Activated naive CD4-positive, alpha-beta T cell (primary cell): ENCODE measurements around the gene SHISAL1.
"Not testable (repeated sequence)": the region's sequence is repeated elsewhere in the genome, so short reads cannot be mapped to it uniquely, and the experiment has no call there.

Experiments used
- DNase-seq, 4 experiments: peaks; one replicate each; lab custom pipeline; 2025; lab: John Stamatoyannopoulos, UW

SHISAL1 gene

GRCh38 chr22:44302363-44302762, 10.4 kb downstream of the SHISAL1 start:
- DNase-seq = not testable (repeated sequence)

GRCh38 chr22:44301039-44301438, 11.7 kb downstream of the SHISAL1 start:
- no peak for DNase-seq

- DNase-seq = no peak
These were observed 13.6 kb downstream of the SHISAL1 start for GRCh38 chr22:44299124-44299523.

GRCh38 chr22:44298406-44299091, 14.2 kb downstream of the SHISAL1 start:
- no peak for DNase-seq

GRCh38 chr22:44297470-44298061, 15.2 kb downstream of the SHISAL1 start:
- DNase-seq = no peak

GRCh38 chr22:44295406-44295805, 17.3 kb downstream of the SHISAL1 start:
- DNase-seq = no peak

GRCh38 chr22:44293876-44294275, 18.9 kb downstream of the SHISAL1 start:
- DNase-seq = no peak

- no peak for DNase-seq
These were observed 19.7 kb downstream of the SHISAL1 start for GRCh38 chr22:44293034-44293433.

- no peak for DNase-seq
These were observed 20.2 kb downstream of the SHISAL1 start for GRCh38 chr22:44292521-44292920.

GRCh38 chr22:44291674-44292360, 20.9 kb downstream of the SHISAL1 start:
- DNase-seq = no peak

GRCh38 chr22:44291265-44291664, 21.5 kb downstream of the SHISAL1 start:
- no peak for DNase-seq

GRCh38 chr22:44289414-44290171, 23.2 kb downstream of the SHISAL1 start:
- DNase-seq = no peak

GRCh38 chr22:44288913-44289312, 23.8 kb downstream of the SHISAL1 start:
- no peak for DNase-seq

- DNase-seq = no peak
These were observed 25.0 kb downstream of the SHISAL1 start for GRCh38 chr22:44287741-44288140.

- DNase-seq = no peak
These were observed 25.5 kb downstream of the SHISAL1 start for GRCh38 chr22:44287121-44287693.

GRCh38 chr22:44286646-44287045, 26.1 kb downstream of the SHISAL1 start:
- DNase-seq = no peak

GRCh38 chr22:44284711-44285110, 28.0 kb downstream of the SHISAL1 start:
- no peak for DNase-seq

- DNase-seq = no peak
These were observed 30.7 kb downstream of the SHISAL1 start for GRCh38 chr22:44281768-44282637.

- DNase-seq = no peak
These were observed 32.0 kb downstream of the SHISAL1 start for GRCh38 chr22:44280665-44281188.

- no peak for DNase-seq
These were observed 33.7 kb downstream of the SHISAL1 start for GRCh38 chr22:44279069-44279360.
